NCI-H510A (cell line): Measurements from ENCODE around the gene LRP8.

Source experiments
- DNase-seq: peaks from one replicate; lab custom pipeline; 2025; lab: John Stamatoyannopoulos, UW

LRP8 gene

GRCh38 chr1:53339736-53340635 lies 12.1 kb upstream of the LRP8 start:
- DNase-seq: no peak

- DNase-seq: no peak
Measured at GRCh38 chr1:53338423-53338822, 10.6 kb upstream of the LRP8 start.

- DNase-seq: no peak
Measured at GRCh38 chr1:53337499-53337898, 9.6 kb upstream of the LRP8 start.

GRCh38 chr1:53336146-53336545 lies 8.3 kb upstream of the LRP8 start:
- no peak for DNase-seq

GRCh38 chr1:53335661-53336060 lies 7.8 kb upstream of the LRP8 start:
- no peak for DNase-seq

GRCh38 chr1:53334781-53335180 lies 6.9 kb upstream of the LRP8 start:
- DNase-seq: no peak

GRCh38 chr1:53334312-53334711 lies 6.4 kb upstream of the LRP8 start:
- no peak for DNase-seq

- no peak for DNase-seq
Measured at GRCh38 chr1:53332833-53333232, 5.0 kb upstream of the LRP8 start.

GRCh38 chr1:53332186-53332564 lies 4.3 kb upstream of the LRP8 start:
- DNase-seq: no peak

GRCh38 chr1:53331446-53332185 lies 3.7 kb upstream of the LRP8 start:
- DNase-seq: no peak

- DNase-seq: no peak
Measured at GRCh38 chr1:53330819-53331218, 2.9 kb upstream of the LRP8 start.

GRCh38 chr1:53328541-53329499 lies 950 bp upstream of the LRP8 start:
- peak; percentile 37 for DNase-seq

GRCh38 chr1:53327182-53327913 lies 522 bp downstream of the LRP8 start:
- no peak for DNase-seq

- peak; percentile 73 for DNase-seq
Measured at GRCh38 chr1:53326598-53327181, 1.2 kb downstream of the LRP8 start.

GRCh38 chr1:53326088-53326597 lies 1.7 kb downstream of the LRP8 start:
- DNase-seq: peak; percentile 89

- peak; percentile 38 for DNase-seq
Measured at GRCh38 chr1:53325326-53326087, 2.4 kb downstream of the LRP8 start.

GRCh38 chr1:53324728-53325297 lies 3.1 kb downstream of the LRP8 start:
- no peak for DNase-seq

- DNase-seq: no peak
Measured at GRCh38 chr1:53324321-53324720, 3.5 kb downstream of the LRP8 start.

- DNase-seq: no peak
Measured at GRCh38 chr1:53323316-53323715, 4.6 kb downstream of the LRP8 start.
